ENCODE data around the gene UBE3A. TPM values are rescaled to one million over a fixed set of nuclear protein-coding genes. Genes with fewer than 3 reads are reported as not detected.
"Not testable (repeated sequence)": the region's sequence is repeated elsewhere in the genome, so short reads cannot be mapped to it uniquely, and the experiment has no call there.

Gene UBE3A
- total RNA-seq, 2 experiments from 2014 or later = 89.0 to 102 TPM

- no peaks in the 10 kb centered on the region for H3K36me3 Mint-ChIP-seq
- H3K4me1 Mint-ChIP-seq (ENCODE audit: low read depth) = no peaks in the 10 kb centered on the region
- POLR2A ChIA-PET = no interaction called here
- intact Hi-C loops (cut with micrococcal nuclease) = no loop called here
- H3K27ac Mint-ChIP-seq = no peak overlapping the region
- no peaks in the 10 kb centered on the region for H3K9me3 Mint-ChIP-seq
- CTCF ChIA-PET = no interaction called here
- DNase-seq = no peak
- peaks cover 10% of the 10 kb centered on the region for H3K27me3 Mint-ChIP-seq
- H3K4me3 Mint-ChIP-seq = no peak overlapping the region
These were observed 25.6 kb upstream of the UBE3A start for GRCh38 chr15:25464383-25464782.

- peaks cover 3% of the 10 kb centered on the region for H3K9me3 Mint-ChIP-seq
- POLR2A ChIA-PET = no interaction called here
- DNase-seq = no peak
- CTCF ChIA-PET = no interaction called here
- no peak overlapping the region for H3K4me3 Mint-ChIP-seq
- H3K4me1 Mint-ChIP-seq (ENCODE audit: low read depth) = no peaks in the 10 kb centered on the region
- no peaks in the 10 kb centered on the region for H3K27me3 Mint-ChIP-seq
- intact Hi-C loops (cut with micrococcal nuclease) = no loop called here
- no peak overlapping the region for H3K27ac Mint-ChIP-seq
- no peaks in the 10 kb centered on the region for H3K36me3 Mint-ChIP-seq
These were observed 17.4 kb upstream of the UBE3A start for GRCh38 chr15:25456196-25456595.

GRCh38 chr15:25455226-25455625 lies 16.4 kb upstream of the UBE3A start:
- Mint-ChIP-seq H3K27ac (no peak overlapping the region), H3K4me1 (ENCODE audit: low read depth) (no peaks in the 10 kb centered on the region), H3K27me3 (no peaks in the 10 kb centered on the region), H3K9me3 (peaks cover 9% of the 10 kb centered on the region), H3K4me3 (no peak overlapping the region), H3K36me3 (peaks cover 3% of the 10 kb centered on the region)
- intact Hi-C loops (cut with micrococcal nuclease) = no loop called here
- ChIA-PET POLR2A (no interaction called here), CTCF (no interaction called here)
- no peak for DNase-seq

- CTCF ChIA-PET = no interaction called here
- DNase-seq = no peak
- H3K36me3 Mint-ChIP-seq = peaks cover 3% of the 10 kb centered on the region
- intact Hi-C loops (cut with micrococcal nuclease) = no loop called here
- no peaks in the 10 kb centered on the region for H3K4me1 Mint-ChIP-seq (ENCODE audit: low read depth)
- H3K27ac Mint-ChIP-seq = no peak overlapping the region
- H3K4me3 Mint-ChIP-seq = no peak overlapping the region
- POLR2A ChIA-PET = no interaction called here
- H3K9me3 Mint-ChIP-seq = peaks cover 9% of the 10 kb centered on the region
- peaks cover under 1% of the 10 kb centered on the region for H3K27me3 Mint-ChIP-seq
These were observed 15.9 kb upstream of the UBE3A start for GRCh38 chr15:25454771-25455170.

- H3K27me3 Mint-ChIP-seq; intact Hi-C loops (cut with micrococcal nuclease); POLR2A ChIA-PET; CTCF ChIA-PET; H3K4me3 Mint-ChIP-seq; DNase-seq; H3K9me3 Mint-ChIP-seq; H3K4me1 Mint-ChIP-seq (ENCODE audit: low read depth); H3K36me3 Mint-ChIP-seq; H3K27ac Mint-ChIP-seq: not testable (repeated sequence)
These were observed 14.4 kb upstream of the UBE3A start for GRCh38 chr15:25453246-25453645.

GRCh38 chr15:25451501-25451900 lies 12.7 kb upstream of the UBE3A start:
- ChIA-PET POLR2A (no interaction called here), CTCF (no interaction called here)
- intact Hi-C loops (cut with micrococcal nuclease) = no loop called here
- DNase-seq = no peak
- Mint-ChIP-seq H3K27ac (no peak overlapping the region), H3K27me3 (peaks cover 14% of the 10 kb centered on the region), H3K9me3 (peaks cover 9% of the 10 kb centered on the region), H3K4me1 (ENCODE audit: low read depth) (no peaks in the 10 kb centered on the region), H3K4me3 (no peak overlapping the region), H3K36me3 (peaks cover 3% of the 10 kb centered on the region)

GRCh38 chr15:25450163-25450562 lies 11.3 kb upstream of the UBE3A start:
- Mint-ChIP-seq H3K9me3 (peaks cover 9% of the 10 kb centered on the region), H3K36me3 (peaks cover 3% of the 10 kb centered on the region), H3K4me1 (ENCODE audit: low read depth) (no peaks in the 10 kb centered on the region), H3K27me3 (peaks cover 15% of the 10 kb centered on the region), H3K4me3 (no peak overlapping the region), H3K27ac (no peak overlapping the region)
- DNase-seq = no peak
- CTCF ChIA-PET = no interaction called here
- POLR2A ChIA-PET = interaction anchor here (1.2 kb wide), 1 partner anchor 10 kb away, joined by 4 read pairs; no protein-coding TSS in a partner anchor
- intact Hi-C loops (cut with micrococcal nuclease) = no loop called here

GRCh38 chr15:25446076-25446475 lies 7.3 kb upstream of the UBE3A start:
- no peak overlapping the region for H3K27ac Mint-ChIP-seq
- no peaks in the 10 kb centered on the region for H3K4me1 Mint-ChIP-seq (ENCODE audit: low read depth)
- intact Hi-C loops (cut with micrococcal nuclease) = no loop called here
- CTCF ChIA-PET = no interaction called here
- H3K9me3 Mint-ChIP-seq = peaks cover 5% of the 10 kb centered on the region
- peaks cover 2% of the 10 kb centered on the region for H3K36me3 Mint-ChIP-seq
- H3K4me3 Mint-ChIP-seq = no peak overlapping the region
- peaks cover 15% of the 10 kb centered on the region for H3K27me3 Mint-ChIP-seq
- POLR2A ChIA-PET = no interaction called here
- DNase-seq = no peak

GRCh38 chr15:25445412-25445811 lies 6.6 kb upstream of the UBE3A start:
- DNase-seq = no peak
- Mint-ChIP-seq H3K27ac (no peak overlapping the region), H3K9me3 (no peaks in the 10 kb centered on the region), H3K36me3 (no peaks in the 10 kb centered on the region), H3K4me3 (no peak overlapping the region), H3K27me3 (peaks cover 15% of the 10 kb centered on the region), H3K4me1 (ENCODE audit: low read depth) (no peaks in the 10 kb centered on the region)
- ChIA-PET CTCF (interaction anchor here (0.8 kb wide), 1 partner anchor 101 kb away, joined by 3 read pairs; no protein-coding TSS in a partner anchor), POLR2A (no interaction called here)
- intact Hi-C loops (cut with micrococcal nuclease) = no loop called here

GRCh38 chr15:25441111-25441510 lies 2.3 kb upstream of the UBE3A start:
- no peak overlapping the region for H3K4me3 Mint-ChIP-seq
- intact Hi-C loops (cut with micrococcal nuclease) = no loop called here
- ChIA-PET POLR2A (no interaction called here), CTCF (no interaction called here)
- H3K36me3 Mint-ChIP-seq = no peaks in the 10 kb centered on the region
- peaks cover 6% of the 10 kb centered on the region for H3K4me1 Mint-ChIP-seq (ENCODE audit: low read depth)
- no peak overlapping the region for H3K27ac Mint-ChIP-seq
- no peak for DNase-seq
- H3K9me3 Mint-ChIP-seq = no peaks in the 10 kb centered on the region
- H3K27me3 Mint-ChIP-seq = peaks cover 1% of the 10 kb centered on the region

- peaks cover 7% of the 10 kb centered on the region for H3K36me3 Mint-ChIP-seq
- peak overlapping the region; percentile 81 for H3K27ac Mint-ChIP-seq
- ChIA-PET POLR2A (interaction anchor here (0.7 to 1.6 kb wide), 3 partner anchors 10 to 47 kb away, joined by 3 to 7 read pairs (median 4); no protein-coding TSS in a partner anchor), CTCF (interaction anchor here (0.7 kb wide), 2 partner anchors 80 to 117 kb away, joined by 3 read pairs; no protein-coding TSS in a partner anchor)
- H3K4me1 Mint-ChIP-seq (ENCODE audit: low read depth) = peaks cover 23% of the 10 kb centered on the region
- intact Hi-C loops (cut with micrococcal nuclease) = loop anchor here (1.0 to 5.0 kb wide), 8 partner anchors 23 to 667 kb away; partner anchors contain the start of gene ATP10A
- H3K4me3 Mint-ChIP-seq = peak overlapping the region; percentile 89
- no peaks in the 10 kb centered on the region for H3K27me3 Mint-ChIP-seq
- no peaks in the 10 kb centered on the region for H3K9me3 Mint-ChIP-seq
- DNase-seq = no peak
These were observed 579 bp upstream of the UBE3A start for GRCh38 chr15:25439369-25439836.

GRCh38 chr15:25437777-25438600 lies 835 bp downstream of the UBE3A start:
- H3K9me3 Mint-ChIP-seq = no peaks in the 10 kb centered on the region

More at GRCh38 chr15:25437777-25438600, 835 bp downstream of the UBE3A start:
- intact Hi-C loops (cut with micrococcal nuclease) = loop anchor here (2.0 to 5.0 kb wide), 7 partner anchors 21 to 666 kb away; partner anchors contain the start of gene ATP10A
- ChIA-PET POLR2A (interaction anchor here (1.5 kb wide), 1 partner anchor 44 kb away, joined by 4 read pairs; no protein-coding TSS in a partner anchor), CTCF (no interaction called here)
- peaks cover 27% of the 10 kb centered on the region for H3K4me1 Mint-ChIP-seq (ENCODE audit: low read depth)
- peak overlapping the region; percentile 87 for H3K27ac Mint-ChIP-seq
- no peaks in the 10 kb centered on the region for H3K27me3 Mint-ChIP-seq
- peak; percentile 67 for DNase-seq
- H3K36me3 Mint-ChIP-seq = peaks cover 7% of the 10 kb centered on the region
- H3K4me3 Mint-ChIP-seq = peak overlapping the region; percentile 89
